PC-3 (cell line): ENCODE results near the gene AP4S1.

ENCODE experiments used
- CTCF ChIP-seq: fragments of 300-600 bp; sonication (generic); conservative IDR thresholded peaks from 2 replicates; pipeline ENCODE4 v1.5.1; 2017; ENCODE audit warnings: antibody characterized with exemption, low read depth, mild to moderate bottlenecking, low read length
- EZH2 ChIP-seq: fragments of 300-600 bp; sonication (generic); IDR thresholded peaks from one replicate; pipeline ENCODE4 v1.6.1; 2017; ENCODE audit warnings: antibody characterized with exemption, mild to moderate bottlenecking, low read length; ENCODE audit not compliant: unreplicated experiment

- no peak for TF ChIP-seq CTCF
- no peak for TF ChIP-seq EZH2
Observed at GRCh38 chr14:31106768-31107167, 81.3 kb downstream of the AP4S1 start.
